Midbrain (tissue), 1 donor: ENCODE results near the gene GPR3.
A peak's percentile ranks its signal among the peaks of the same experiment; 100 is the strongest.
"Not testable (repeated sequence)": the region's sequence is repeated elsewhere in the genome, so short reads cannot be mapped to it uniquely, and the experiment has no call there.

Source experiments
- DNase-seq: peaks from one replicate; lab custom pipeline; 2025; lab: John Stamatoyannopoulos, UW

The GPR3 gene

GRCh38 chr1:27377760-27378495 is 14.5 kb upstream of the GPR3 start:
- DNase-seq, result no peak

GRCh38 chr1:27379564-27380122 is 12.8 kb upstream of the GPR3 start:
- DNase-seq, result no peak

GRCh38 chr1:27380224-27380623 is 12.2 kb upstream of the GPR3 start:
- no peak for DNase-seq

- DNase-seq, result no peak
Observed at GRCh38 chr1:27380766-27381733, 11.4 kb upstream of the GPR3 start.

GRCh38 chr1:27381969-27382762 is 10.3 kb upstream of the GPR3 start:
- no peak for DNase-seq

- no peak for DNase-seq
Observed at GRCh38 chr1:27383039-27383605, 9.3 kb upstream of the GPR3 start, which contains the start of gene CD164L2. TSS of gene CD164L2 (minus strand) at chr1:27383333. CDS start at chr1:27383239, 94 bp downstream.

GRCh38 chr1:27383661-27384060 is 8.8 kb upstream of the GPR3 start:
- no peak for DNase-seq

GRCh38 chr1:27384797-27385196 is 7.6 kb upstream of the GPR3 start:
- not testable (repeated sequence) for DNase-seq

GRCh38 chr1:27388337-27389005 is 4.0 kb upstream of the GPR3 start:
- DNase-seq, result no peak

GRCh38 chr1:27391511-27392095 is 819 bp upstream of the GPR3 start:
- peak; percentile 36 for DNase-seq

GRCh38 chr1:27392778-27393635 is 585 bp downstream of the GPR3 start:
- DNase-seq, result no peak

GRCh38 chr1:27393641-27394281 is 1.3 kb downstream of the GPR3 start:
- DNase-seq, result no peak

GRCh38 chr1:27394282-27394658 is 1.8 kb downstream of the GPR3 start:
- no peak for DNase-seq

- DNase-seq, result no peak
Observed at GRCh38 chr1:27394925-27395324, 2.5 kb downstream of the GPR3 start.

- DNase-seq, result peak; percentile 65
Observed at GRCh38 chr1:27395441-27396195, 3.2 kb downstream of the GPR3 start.

- DNase-seq, result no peak
Observed at GRCh38 chr1:27397110-27397509, 4.7 kb downstream of the GPR3 start.

GRCh38 chr1:27397749-27398148 is 5.3 kb downstream of the GPR3 start:
- no peak for DNase-seq
